MCF 10A (cell line): ENCODE results near the gene CDH24. TPM values are rescaled to one million over a fixed set of nuclear protein-coding genes. Genes with fewer than 3 reads are reported as not detected.

Experiments used
- BruUV-seq: library from RNA; stranded (reverse); fragments of 400-500 nt; replicated peaks from 2 replicates; lab custom pipeline; 2021; lab: Mats Ljungman, UMichigan
- CTCF ChIA-PET: fragments of 300-600 bp; sonication (Branson Sonifier 250); formaldehyde crosslinking; extraction: SDS; loops from one replicate; lab custom pipeline; 2021; ENCODE audit warnings: antibody characterized with exemption, inconsistent platforms; lab: Yijun Ruan, JAX
- POLR2A ChIA-PET: fragments of 300-600, 350-650 bp; sonication (Branson Sonifier 250); formaldehyde crosslinking; extraction: SDS; loops from one replicate; lab custom pipeline; 2020; ENCODE audit warnings: antibody characterized with exemption, inconsistent platforms; lab: Yijun Ruan, JAX
- DNase-seq: peaks from one replicate; pipeline ENCODE4 v3.0.0-alpha.2; 2018; ENCODE audit not compliant: unreplicated experiment
- H3K27ac Mint-ChIP-seq: one replicate; pipeline ENCODE4 v1.8.0; 2022; ENCODE audit warnings: mild to moderate bottlenecking, low read depth, mixed read lengths; ENCODE audit not compliant: unreplicated experiment
- H3K27me3 Mint-ChIP-seq: one replicate; pipeline ENCODE4 v1.8.0; 2022; ENCODE audit warnings: mixed read lengths; ENCODE audit not compliant: insufficient read depth, unreplicated experiment
- H3K36me3 Mint-ChIP-seq: one replicate; pipeline ENCODE4 v1.8.0; 2022; ENCODE audit warnings: mild to moderate bottlenecking, moderate library complexity, mixed read lengths; ENCODE audit not compliant: insufficient read depth, unreplicated experiment
- H3K4me1 Mint-ChIP-seq: one replicate; pipeline ENCODE4 v1.8.0; 2022; ENCODE audit warnings: mixed read lengths; ENCODE audit not compliant: insufficient read depth, unreplicated experiment
- H3K4me3 Mint-ChIP-seq: one replicate; pipeline ENCODE4 v1.8.0; 2022; ENCODE audit warnings: mild to moderate bottlenecking, moderate library complexity, mixed read lengths; ENCODE audit not compliant: unreplicated experiment
- H3K9me3 Mint-ChIP-seq: one replicate; pipeline ENCODE4 v1.8.0; 2022; ENCODE audit warnings: mixed read lengths; ENCODE audit not compliant: unreplicated experiment
- CTCF ChIP-seq: fragments of 200-600 bp; IDR thresholded peaks from one replicate; pipeline ENCODE4 v1.8.0; 2022; ENCODE audit warnings: antibody characterized with exemption, mild to moderate bottlenecking; ENCODE audit not compliant: unreplicated experiment
- intact Hi-C: fragments of 100-400 bp; cut with micrococcal nuclease; formaldehyde crosslinking; loops from 2 replicates; pipeline ENCODE4 v1.14.1; 2022
- total RNA-seq: library from RNA; stranded (reverse); gene quantifications from 2 replicates; pipeline ENCODE4 v1.2.3, GENCODE V29; 2022

CDH24 gene
- total RNA-seq, 1 experiment from 2014 or later: 4.9 TPM

GRCh38 chr14:23024612-23025075 lies 32.7 kb downstream of the CDH24 start:
- ChIA-PET CTCF (interaction anchor here (0.7 to 2.5 kb wide), 8 partner anchors 16 to 95 kb away, joined by 3 to 11 read pairs (median 4); partner anchors contain the start of gene PRMT5), POLR2A (interaction anchor here (0.6 to 2.3 kb wide), 6 partner anchors 9 to 38 kb away, joined by 3 to 15 read pairs (median 4); partner anchors contain the start of gene PSMB5)
- Mint-ChIP-seq H3K4me1 (peaks cover 10% of the 10 kb centered on the region), H3K27me3 (no peaks in the 10 kb centered on the region), H3K4me3 (no peak overlapping the region), H3K9me3 (no peaks in the 10 kb centered on the region), H3K36me3 (peaks cover 48% of the 10 kb centered on the region), H3K27ac (no peak overlapping the region)
- no peak for DNase-seq
- TF ChIP-seq CTCF: no peak
- no TSS peak for BruUV-seq
- intact Hi-C loops: no loop called here

- H3K9me3 Mint-ChIP-seq: no peaks in the 10 kb centered on the region
- H3K27me3 Mint-ChIP-seq: no peaks in the 10 kb centered on the region
- POLR2A ChIA-PET: interaction anchor here (0.6 to 2.3 kb wide), 7 partner anchors 9 to 39 kb away, joined by 3 to 15 read pairs (median 5); partner anchors contain the start of gene PSMB5
- H3K36me3 Mint-ChIP-seq: peaks cover 39% of the 10 kb centered on the region
- H3K4me1 Mint-ChIP-seq: peaks cover 3% of the 10 kb centered on the region
- H3K27ac Mint-ChIP-seq: no peak overlapping the region
- TF ChIP-seq CTCF: no peak
- BruUV-seq: no TSS peak
- CTCF ChIA-PET: interaction anchor here (0.7 to 2.5 kb wide), 7 partner anchors 17 to 49 kb away, joined by 3 to 11 read pairs (median 4); no protein-coding TSS in a partner anchor
- intact Hi-C loops: no loop called here
- H3K4me3 Mint-ChIP-seq: no peak overlapping the region
- DNase-seq: no peak
Measured at GRCh38 chr14:23023795-23024152, 33.5 kb downstream of the CDH24 start.

- no TSS peak for BruUV-seq
- Mint-ChIP-seq H3K27ac (no peak overlapping the region), H3K36me3 (peaks cover 36% of the 10 kb centered on the region), H3K4me3 (no peak overlapping the region), H3K4me1 (no peaks in the 10 kb centered on the region), H3K27me3 (no peaks in the 10 kb centered on the region), H3K9me3 (no peaks in the 10 kb centered on the region)
- POLR2A ChIA-PET: interaction anchor here (0.9 to 2.3 kb wide), 4 partner anchors 11 to 16 kb away, joined by 5 to 15 read pairs (median 6); partner anchors contain the start of gene PSMB5
- DNase-seq: no peak
- TF ChIP-seq CTCF: no peak
- intact Hi-C loops: no loop called here
- CTCF ChIA-PET: interaction anchor here (0.6 to 2.4 kb wide), 6 partner anchors 28 to 48 kb away, joined by 3 to 9 read pairs (median 4); no protein-coding TSS in a partner anchor
Measured at GRCh38 chr14:23023022-23023794, 34.1 kb downstream of the CDH24 start.

DNA sequence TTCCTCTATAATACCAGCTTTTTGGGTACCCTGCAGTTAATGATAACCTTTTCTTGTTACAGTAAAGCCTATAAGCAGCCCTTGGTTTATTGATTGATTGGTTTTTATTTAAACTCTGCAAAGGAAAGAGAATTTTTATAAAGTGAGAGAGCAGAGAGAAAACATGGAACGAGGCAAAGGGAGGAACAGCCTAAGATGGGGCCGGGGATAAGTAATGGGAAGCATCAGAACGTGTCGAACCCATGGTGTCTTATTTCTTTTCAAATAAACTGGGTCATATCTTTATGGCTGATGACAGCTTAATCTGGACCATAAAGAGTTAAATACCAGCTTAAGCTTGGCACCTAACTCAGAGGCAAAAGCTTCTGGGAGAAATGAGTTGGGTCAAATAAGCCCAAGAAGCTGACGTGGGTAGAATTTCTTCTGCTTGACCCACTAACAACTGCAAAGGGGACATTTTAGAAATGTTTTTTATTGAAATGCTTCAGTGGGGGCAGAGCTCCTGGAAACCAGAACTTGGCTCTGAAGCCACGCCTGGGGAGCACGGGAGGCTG lies 35.4 kb downstream of the CDH24 start:
- no peak for DNase-seq
- ChIA-PET POLR2A (interaction anchor here (0.7 to 1.3 kb wide), 3 partner anchors 12 to 25 kb away, joined by 3 to 4 read pairs (median 3); no protein-coding TSS in a partner anchor), CTCF (interaction anchor here (0.6 to 2.4 kb wide), 8 partner anchors 12 to 165 kb away, joined by 3 to 9 read pairs (median 3); no protein-coding TSS in a partner anchor)
- Mint-ChIP-seq H3K4me3 (no peak overlapping the region), H3K27me3 (no peaks in the 10 kb centered on the region), H3K9me3 (no peaks in the 10 kb centered on the region), H3K27ac (no peak overlapping the region), H3K36me3 (peaks cover 26% of the 10 kb centered on the region), H3K4me1 (no peaks in the 10 kb centered on the region)
- no peak for TF ChIP-seq CTCF
- intact Hi-C loops: no loop called here
- no TSS peak for BruUV-seq
